GM13977 (cell line): Measurements from ENCODE around the gene NHSL2.

Source experiments
- DNase-seq: peaks from one replicate; pipeline ENCODE4 v3.0.0; 2012; ENCODE audit warnings: low spot score
- in situ Hi-C: fragments of 300-500 bp; cut with MboI; formaldehyde crosslinking; loops from one replicate; pipeline ENCODE4 v1.12.0; 2022; ENCODE audit warnings: low sequenced_read_pairs, low pct_unique_long_range_greater_than_20kb, mixed read lengths, inconsistent platforms; ENCODE audit not compliant: unreplicated experiment
- TF ChIP-seq, protein P1 (sequence below): IDR thresholded peaks from 2 replicates; pipeline ENCODE4 v1.5.1; 2012; ENCODE audit warnings: mild to moderate bottlenecking, control low read depth; ENCODE audit not compliant: insufficient read depth; ENCODE audit errors: extremely low read depth, missing control alignments

NHSL2 gene

DNA sequence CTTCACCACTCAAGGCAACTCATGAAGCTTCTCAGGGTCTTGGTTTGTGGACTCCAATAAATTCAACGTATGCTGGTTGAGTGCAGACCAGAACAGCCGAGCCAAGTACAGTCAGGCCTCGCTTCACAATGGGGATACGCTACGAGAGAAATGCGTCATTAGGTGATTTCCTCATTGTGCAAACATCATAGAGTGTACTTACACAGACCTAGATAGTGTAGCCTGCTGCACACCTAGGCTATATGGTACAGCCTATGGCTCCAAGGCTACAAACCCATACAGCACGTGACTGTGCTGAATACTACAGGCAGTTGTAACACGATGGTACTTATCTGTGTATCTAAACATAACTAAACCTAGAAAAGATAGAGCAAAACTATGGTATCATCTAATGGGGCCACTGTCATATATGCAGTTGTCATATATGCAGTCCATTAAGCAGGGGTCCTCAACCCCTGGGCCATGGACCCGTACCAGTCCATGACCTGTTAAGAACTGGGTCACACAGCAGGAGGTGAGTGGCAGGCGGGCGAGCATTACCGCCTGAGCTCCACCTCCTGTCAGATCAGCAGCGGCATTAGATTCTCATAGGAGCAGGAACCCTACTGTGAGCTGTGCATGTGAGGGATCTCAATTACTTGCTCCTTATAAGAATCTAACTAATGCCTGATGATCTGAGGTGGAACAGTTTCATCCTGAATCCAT, 189.6 kb downstream of the NHSL2 start:
- TF ChIP-seq, protein P1, sequence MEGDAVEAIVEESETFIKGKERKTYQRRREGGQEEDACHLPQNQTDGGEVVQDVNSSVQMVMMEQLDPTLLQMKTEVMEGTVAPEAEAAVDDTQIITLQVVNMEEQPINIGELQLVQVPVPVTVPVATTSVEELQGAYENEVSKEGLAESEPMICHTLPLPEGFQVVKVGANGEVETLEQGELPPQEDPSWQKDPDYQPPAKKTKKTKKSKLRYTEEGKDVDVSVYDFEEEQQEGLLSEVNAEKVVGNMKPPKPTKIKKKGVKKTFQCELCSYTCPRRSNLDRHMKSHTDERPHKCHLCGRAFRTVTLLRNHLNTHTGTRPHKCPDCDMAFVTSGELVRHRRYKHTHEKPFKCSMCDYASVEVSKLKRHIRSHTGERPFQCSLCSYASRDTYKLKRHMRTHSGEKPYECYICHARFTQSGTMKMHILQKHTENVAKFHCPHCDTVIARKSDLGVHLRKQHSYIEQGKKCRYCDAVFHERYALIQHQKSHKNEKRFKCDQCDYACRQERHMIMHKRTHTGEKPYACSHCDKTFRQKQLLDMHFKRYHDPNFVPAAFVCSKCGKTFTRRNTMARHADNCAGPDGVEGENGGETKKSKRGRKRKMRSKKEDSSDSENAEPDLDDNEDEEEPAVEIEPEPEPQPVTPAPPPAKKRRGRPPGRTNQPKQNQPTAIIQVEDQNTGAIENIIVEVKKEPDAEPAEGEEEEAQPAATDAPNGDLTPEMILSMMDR, result no peak
- in situ Hi-C loops, result no loop called here
- DNase-seq, result no peak

GRCh38 chrX:72100824-72101351, 190.2 kb downstream of the NHSL2 start:
- in situ Hi-C loops, result no loop called here
- peak; percentile 54 for DNase-seq

DNA sequence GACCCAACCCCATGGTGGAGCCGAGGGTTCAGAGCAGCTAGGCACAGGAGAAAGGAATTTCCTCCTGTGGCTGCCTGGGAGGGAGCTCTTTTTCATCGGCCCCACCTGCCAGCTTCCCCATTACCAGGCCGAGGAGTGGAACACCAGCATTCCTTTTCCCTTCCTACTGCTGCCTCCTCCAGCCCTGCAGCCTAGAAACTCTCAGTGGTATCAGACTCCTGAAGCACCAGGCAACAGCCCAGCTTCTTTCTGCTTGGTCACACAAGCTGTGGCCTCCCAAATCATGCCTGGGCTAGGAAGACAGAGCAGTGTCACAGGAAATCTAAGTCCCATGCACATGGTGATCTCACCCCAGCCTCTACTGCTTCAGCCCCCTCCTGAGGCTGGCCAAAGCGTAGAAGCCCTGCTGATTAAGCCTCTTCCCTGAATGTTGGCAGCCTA, 191.0 kb downstream of the NHSL2 start:
- TF ChIP-seq, protein P1, result no peak
- no peak for DNase-seq
- in situ Hi-C loops, result no loop called here

More at GRCh38 chrX:72100824-72101351, 190.2 kb downstream of the NHSL2 start:
- TF ChIP-seq, protein P1, result no peak

DNA sequence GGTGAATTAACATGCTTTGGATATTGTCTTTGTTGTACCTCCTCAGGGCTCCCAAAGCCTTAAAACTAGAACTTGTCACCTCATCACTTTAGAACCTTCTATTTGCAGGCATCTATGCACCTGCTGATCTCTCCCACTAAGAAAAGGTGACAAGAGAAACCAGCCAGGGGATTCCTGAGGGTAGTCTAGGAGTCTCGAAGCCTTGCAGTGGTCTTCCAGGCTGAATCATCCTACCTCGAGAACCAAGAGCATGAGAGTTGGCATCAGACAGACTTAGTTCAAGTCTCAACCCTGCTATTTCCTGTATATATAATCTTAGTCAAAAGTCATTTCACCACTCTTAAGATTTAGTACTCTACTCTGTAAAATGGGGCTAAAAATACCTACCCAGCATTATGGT, 191.5 kb downstream of the NHSL2 start:
- DNase-seq, result no peak
- in situ Hi-C loops, result no loop called here
- TF ChIP-seq, protein P1, result no peak

- TF ChIP-seq, protein P1, result no peak
- DNase-seq, result no peak
- in situ Hi-C loops, result no loop called here
These were observed 192.1 kb downstream of the NHSL2 start for GRCh38 chrX:72102760-72103159.

GRCh38 chrX:72105436-72105835, 194.8 kb downstream of the NHSL2 start:
- TF ChIP-seq, protein P1, result no peak
- DNase-seq, result peak; percentile 35
- in situ Hi-C loops, result no loop called here
